Heart left ventricle (tissue), 16 donors: ENCODE results near the gene LEP. TPM values are rescaled to one million over a fixed set of nuclear protein-coding genes. Genes with fewer than 3 reads are reported as not detected.

Source experiments
- ATAC-seq, 4 donors: fragments of 200-7000 bp; cut with Tn5 transposase; one replicate each; pipeline ENCODE4 v1.9.1; 2020 to 2022; ENCODE audit warnings: moderate library complexity in 4 of 4, mild to moderate bottlenecking in 3 of 4, moderate number of reproducible peaks in 1 of 4
- DNase-seq, 5 donors: peaks; one replicate each; pipeline ENCODE4 v3.0.0-alpha.2; 2020
- H3K27ac ChIP-seq, 12 donors: fragments of 200-600 bp; sonication (generic) in 4 of 12; one replicate each; pipeline versions ENCODE4 v1.5.0 to v1.8.0; 2016 to 2022; ENCODE audit warnings: mild to moderate bottlenecking in 2 of 12
- H3K27me3 ChIP-seq, 9 donors: fragments of 200-600 bp; sonication (generic) in 2 of 9; one replicate each; pipeline versions ENCODE4 v1.5.1 to v1.8.0; 2016 to 2022; ENCODE audit warnings: mild to moderate bottlenecking in 3 of 9
- H3K36me3 ChIP-seq, 9 donors: fragments of 200-600 bp; sonication (generic) in 2 of 9; one replicate each; pipeline versions ENCODE4 v1.5.0 to v1.8.0; 2018 to 2022; ENCODE audit warnings: mild to moderate bottlenecking in 2 of 9
- H3K4me1 ChIP-seq, 12 donors: fragments of 200-600 bp; sonication (generic) in 4 of 12; one replicate each; pipeline versions ENCODE4 v1.5.0 to v1.8.0; 2016 to 2022; ENCODE audit warnings: mild to moderate bottlenecking in 3 of 12
- H3K4me3 ChIP-seq, 12 donors: fragments of 200-600 bp; sonication (generic) in 4 of 12; one replicate each; pipeline versions ENCODE4 v1.5.0 to v1.8.0; 2017 to 2022; ENCODE audit warnings: mild to moderate bottlenecking in 9 of 12, moderate library complexity in 4 of 12
- H3K9me3 ChIP-seq, 12 donors: fragments of 200-600 bp; sonication (generic) in 4 of 12; one replicate each; pipeline versions ENCODE4 v1.5.0 to v1.8.0; 2016 to 2022; ENCODE audit warnings: mild to moderate bottlenecking in 1 of 12
- POLR2A ChIP-seq, 2 donors: fragments of 450-650 bp; IDR thresholded peaks; one replicate each; pipeline ENCODE4 v1.6.1; 2017; ENCODE audit warnings: antibody characterized with exemption in 2 of 2, mild to moderate bottlenecking in 2 of 2, moderate library complexity in 2 of 2
- WGBS, 4 donors: extraction: QIAGEN DNeasy Blood & Tissue Kit in 2 of 4; methylation state at CpG; one replicate each; pipeline versions ENCODE4 v1.1.5 to v1.1.7; 2013 to 2018; 5-methylcytosine and 5-hydroxymethylcytosine counted together
- intact Hi-C, 10 donors: fragments of 100-400 bp; cut with DNase I; formaldehyde crosslinking; loops; one replicate each; pipeline versions ENCODE4 v1.11.1 to v1.14.2; 2022
- polyA plus RNA-seq, 2 donors: library from polyadenylated mRNA; stranded (reverse); fragments of 200-250 nt; gene quantifications; one replicate each; pipeline ENCODE4 v1.2.3, GENCODE V29; 2013
- total RNA-seq, 9 donors: library from RNA; depleted of rRNA in 2 of 9; stranded (reverse); fragments of >200 nt in 2 of 9; fragmentation: NEBNext Ultra II Directional in 3 of 9; extraction: Animal tissue kit (Norgen Biotek cat#: 25700) in 3 of 9; gene quantifications; one replicate each; pipeline versions ENCODE4 v1.1.0 to v1.2.4, GENCODE V29; 2016 to 2023
- TF ChIP-seq, protein P1 (sequence below), 12 donors: fragments of 200-600 bp; sonication (generic) in 4 of 12; IDR thresholded peaks; one replicate each; pipeline versions ENCODE4 v1.5.0 to v1.8.0; 2018 to 2022; ENCODE audit warnings: antibody characterized with exemption in 12 of 12, mild to moderate bottlenecking in 5 of 12
- donor health status: ischemic (EF 13 %, LVEDD 7.1; RV severe dilation, severe dysfunction).
- donor health status: healthy with polysubstance abuse.
- donor health status: DM: no; HTN: yes; CAD: no.
- donor health status: DM: no; HTN: no; CAD: no.
- donor health status: ischemic (EF 25% LVEDD 6.9; RV normal size, moderate dysfunction).
- donor health status: ischemic (EF 25% LVEDD 5.7; RV mildly dilated, moderate dysfunction).
- donor health status: healthy.
- donor health status: DM: yes; HTN: yes; CAD: no.
- donor health status: ischemic (EF 35%, LVEDD 5.7; RV mildly dilated, moderate dysfunction).
- donor health status: nonischemic (EF 11% LVEDD 7.7; RV severe dilation, severe dysfunction).
- donor health status: DM: yes; HTN: yes; CAD: no.
- donor health status: PGD.
- donor health status: ischemic (EF 29% LVEDD 5.4; RV normal size, mild dysfunction).
- donor health status: nonischemic (EF 23%, LVEDD 6.1; RV moderate dilation, normal function).

Gene LEP
- total and polyA plus RNA-seq, 11 donors, result 0.12 to 8.4 (median 0.36) TPM; not detected in 3

DNA sequence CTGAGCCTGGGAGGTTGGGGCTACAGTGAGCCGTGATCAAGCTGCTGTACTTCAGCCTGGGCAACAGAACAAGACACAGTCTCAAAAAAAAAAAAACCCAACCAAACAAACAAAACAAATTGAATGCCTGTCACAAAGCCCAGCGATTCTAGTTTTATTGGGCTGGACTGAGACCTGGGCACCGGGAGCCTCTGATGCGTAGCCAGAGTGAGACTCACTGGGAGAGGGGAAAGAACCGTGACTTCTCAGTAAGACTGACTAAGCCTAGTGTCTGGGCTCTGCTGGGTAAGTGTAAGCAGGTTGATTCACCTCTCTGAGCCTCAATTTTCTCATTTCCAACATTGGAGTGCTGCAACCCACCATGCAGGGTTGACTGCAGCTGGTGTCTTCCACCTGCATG is 10.1 kb upstream of the LEP start:
- 87 to 93% (median 91%) methylated on average over 5 of the region's 5 CpGs for WGBS, 4 donors
- no peak overlapping the region for H3K4me3 ChIP-seq
- TF ChIP-seq, protein P1, sequence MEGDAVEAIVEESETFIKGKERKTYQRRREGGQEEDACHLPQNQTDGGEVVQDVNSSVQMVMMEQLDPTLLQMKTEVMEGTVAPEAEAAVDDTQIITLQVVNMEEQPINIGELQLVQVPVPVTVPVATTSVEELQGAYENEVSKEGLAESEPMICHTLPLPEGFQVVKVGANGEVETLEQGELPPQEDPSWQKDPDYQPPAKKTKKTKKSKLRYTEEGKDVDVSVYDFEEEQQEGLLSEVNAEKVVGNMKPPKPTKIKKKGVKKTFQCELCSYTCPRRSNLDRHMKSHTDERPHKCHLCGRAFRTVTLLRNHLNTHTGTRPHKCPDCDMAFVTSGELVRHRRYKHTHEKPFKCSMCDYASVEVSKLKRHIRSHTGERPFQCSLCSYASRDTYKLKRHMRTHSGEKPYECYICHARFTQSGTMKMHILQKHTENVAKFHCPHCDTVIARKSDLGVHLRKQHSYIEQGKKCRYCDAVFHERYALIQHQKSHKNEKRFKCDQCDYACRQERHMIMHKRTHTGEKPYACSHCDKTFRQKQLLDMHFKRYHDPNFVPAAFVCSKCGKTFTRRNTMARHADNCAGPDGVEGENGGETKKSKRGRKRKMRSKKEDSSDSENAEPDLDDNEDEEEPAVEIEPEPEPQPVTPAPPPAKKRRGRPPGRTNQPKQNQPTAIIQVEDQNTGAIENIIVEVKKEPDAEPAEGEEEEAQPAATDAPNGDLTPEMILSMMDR (IDR thresholded peaks at IDR 0.05), result no peak
- TF ChIP-seq POLR2A (IDR thresholded peaks at IDR 0.05), result no peak
- no peak for DNase-seq
- ATAC-seq, result no peak
- no peaks in the 10 kb centered on the region for H3K36me3 ChIP-seq
- peaks cover 0 to 28% (median 4%) of the 10 kb centered on the region in 9 donors for H3K27me3 ChIP-seq
- no peaks in the 10 kb centered on the region for H3K4me1 ChIP-seq
- H3K27ac ChIP-seq, result no peak overlapping the region
- intact Hi-C loops, result no loop called here
- no peaks in the 10 kb centered on the region for H3K9me3 ChIP-seq

DNA sequence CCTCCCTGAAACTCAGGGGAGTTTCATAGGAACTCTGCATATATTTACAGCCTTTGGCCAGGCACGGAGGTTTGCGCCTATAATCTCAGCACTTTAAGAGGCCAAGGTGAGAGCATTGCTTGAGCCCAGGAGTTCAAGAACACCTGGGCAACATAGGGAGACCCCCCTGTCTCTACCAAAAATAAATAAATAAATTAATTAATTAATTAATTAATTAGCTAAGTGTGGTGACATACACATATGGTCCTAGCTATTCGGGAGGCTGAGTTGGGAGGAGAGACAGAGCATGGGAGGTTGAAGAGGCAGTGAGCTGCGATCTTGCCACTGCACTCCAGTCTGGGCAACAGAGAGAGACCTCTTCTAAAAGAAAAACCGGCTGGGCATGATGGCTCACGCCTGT is 9.4 kb upstream of the LEP start:
- no peaks in the 10 kb centered on the region for H3K36me3 ChIP-seq
- WGBS, 4 donors, result 85 to 91% (median 90%) methylated on average over 6 of the region's 6 CpGs
- no peaks in the 10 kb centered on the region for H3K9me3 ChIP-seq
- no peak for TF ChIP-seq POLR2A (IDR thresholded peaks at IDR 0.05)
- TF ChIP-seq, protein P1 (IDR thresholded peaks at IDR 0.05), result no peak
- H3K27ac ChIP-seq, result no peak overlapping the region
- intact Hi-C loops, result no loop called here
- peaks cover 0 to 6% (median 0%) of the 10 kb centered on the region in 12 donors for H3K4me1 ChIP-seq
- no peak for ATAC-seq
- H3K4me3 ChIP-seq, result no peak overlapping the region
- no peak for DNase-seq
- peaks cover 0 to 26% (median 4%) of the 10 kb centered on the region in 9 donors for H3K27me3 ChIP-seq

DNA sequence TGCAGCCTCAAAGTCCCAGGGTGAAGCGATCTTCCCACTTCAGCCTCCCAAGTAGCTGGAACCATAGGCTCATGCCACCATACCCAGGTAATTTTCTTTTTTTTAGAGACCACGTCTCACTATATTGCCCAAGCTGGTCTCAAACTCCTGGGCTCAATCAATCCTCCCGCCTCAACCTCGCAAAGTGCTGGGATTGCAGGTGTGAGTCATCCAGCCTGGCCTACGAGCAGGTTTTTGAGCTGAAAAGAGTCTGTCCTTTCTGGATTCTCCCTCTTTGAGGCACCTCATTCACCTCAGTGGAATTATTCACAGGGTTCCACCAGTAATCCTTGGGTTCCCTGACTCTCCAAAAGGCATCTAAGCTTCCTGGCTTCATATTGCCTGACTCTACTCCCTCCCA is 7.6 kb upstream of the LEP start:
- peaks cover 0 to 15% (median 3%) of the 10 kb centered on the region in 9 donors for H3K27me3 ChIP-seq
- intact Hi-C loops, result no loop called here
- no peak overlapping the region for H3K27ac ChIP-seq
- WGBS, 4 donors, result 81 to 87% (median 82%) methylated on average over 5 of the region's 5 CpGs
- H3K4me1 ChIP-seq, result peaks cover 0 to 17% (median 0%) of the 10 kb centered on the region in 12 donors
- TF ChIP-seq POLR2A (IDR thresholded peaks at IDR 0.05), result no peak
- TF ChIP-seq, protein P1 (IDR thresholded peaks at IDR 0.05), result no peak
- no peak for DNase-seq
- no peaks in the 10 kb centered on the region for H3K36me3 ChIP-seq
- no peak for ATAC-seq
- H3K4me3 ChIP-seq, result no peak overlapping the region
- peaks cover 0 to 6% (median under 1%) of the 10 kb centered on the region in 12 donors for H3K9me3 ChIP-seq

- DNase-seq (no peak), ATAC-seq (no peak)
- no peak overlapping the region for H3K27ac ChIP-seq
- TF ChIP-seq, protein P1 (IDR thresholded peaks at IDR 0.05), result no peak
- no peak for TF ChIP-seq POLR2A (IDR thresholded peaks at IDR 0.05)
- peaks cover 0 to 14% (median 7%) of the 10 kb centered on the region in 12 donors for H3K9me3 ChIP-seq
- no peak overlapping the region for H3K4me3 ChIP-seq
- 81 to 87% (median 83%) methylated on average over 9 of the region's 9 CpGs for WGBS, 4 donors
- H3K4me1 ChIP-seq, result peaks cover 0 to 17% (median 0%) of the 10 kb centered on the region in 12 donors
- H3K27me3 ChIP-seq, result peaks cover 0 to 11% (median 3%) of the 10 kb centered on the region in 9 donors
- H3K36me3 ChIP-seq, result no peaks in the 10 kb centered on the region
- intact Hi-C loops, result no loop called here
These were observed 6.5 kb upstream of the LEP start for GRCh38 chr7:128234476-128235026.
